Omental fat pad (tissue), 4 donors: Measurements from ENCODE around the gene RPN2. TPM values are rescaled to one million over a fixed set of nuclear protein-coding genes. Genes with fewer than 3 reads are reported as not detected.

ENCODE experiments used
- ATAC-seq: fragments of 150-250 bp; one replicate; pipeline ENCODE4 v1.9.1; 2016; ENCODE audit warnings: mild to moderate bottlenecking, moderate library complexity; ENCODE audit not compliant: low FRiP score
- DNase-seq: peaks from one replicate; pipeline ENCODE4 v3.0.0-alpha.2; 2019; ENCODE audit warnings: low spot score
- total RNA-seq, 4 donors: library from RNA; depleted of rRNA; stranded (reverse); fragments of >200 nt; gene quantifications; one replicate each; pipeline ENCODE4 v1.1.0, GENCODE V29; 2016
- TF ChIP-seq, protein P1 (sequence below), 3 donors: fragments of 450-650 bp; IDR thresholded peaks; one replicate each; pipeline ENCODE4 v1.5.1; 2016 to 2017; ENCODE audit warnings: antibody characterized with exemption in 3 of 3, mild to moderate bottlenecking in 3 of 3, moderate library complexity in 2 of 3

Gene RPN2
- total RNA-seq, 4 donors from 2014 or later = 105 to 168 (median 156) TPM

DNA sequence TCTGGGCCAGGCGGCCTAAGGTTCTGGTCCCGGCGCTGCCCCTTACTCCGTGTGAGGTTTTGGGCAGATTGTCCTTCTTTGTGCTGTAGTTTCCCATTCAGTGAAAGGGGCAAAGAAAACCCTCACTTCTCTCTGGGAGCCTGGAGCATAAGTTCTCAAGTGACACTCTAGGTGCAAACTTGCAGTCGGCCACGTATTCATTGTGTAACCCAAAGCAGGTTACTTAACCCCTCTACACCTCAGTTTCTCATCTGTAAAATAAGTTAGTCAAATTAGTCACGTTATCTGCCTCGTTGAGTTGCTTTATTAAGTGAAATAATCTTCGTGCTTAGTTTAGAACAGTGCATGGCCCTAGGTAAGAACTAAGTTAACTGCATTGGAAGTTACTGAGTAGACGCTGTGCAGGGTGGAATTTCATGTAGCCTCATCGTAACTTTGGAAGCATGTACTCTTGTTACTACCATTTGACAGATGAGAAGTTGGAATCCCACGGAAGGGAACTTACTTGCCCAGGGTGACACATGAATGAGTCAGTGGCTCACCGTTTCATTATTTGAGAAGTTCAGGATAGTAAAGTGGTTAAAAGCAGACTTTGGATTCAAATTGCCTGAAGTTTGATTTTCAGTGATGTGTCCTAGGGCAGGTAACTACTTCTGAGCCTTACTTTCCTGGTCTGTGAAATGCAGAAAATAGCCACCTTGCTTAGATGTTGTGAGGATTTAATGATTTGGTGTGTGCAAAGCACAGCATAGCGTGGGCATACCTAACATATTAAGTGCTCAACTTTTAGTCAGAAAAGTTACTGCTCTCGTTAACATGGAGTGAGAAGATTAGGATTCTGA lies 774 bp downstream of the RPN2 start:
- DNase-seq (no peak), ATAC-seq (peak; percentile 19)
- TF ChIP-seq, protein P1, sequence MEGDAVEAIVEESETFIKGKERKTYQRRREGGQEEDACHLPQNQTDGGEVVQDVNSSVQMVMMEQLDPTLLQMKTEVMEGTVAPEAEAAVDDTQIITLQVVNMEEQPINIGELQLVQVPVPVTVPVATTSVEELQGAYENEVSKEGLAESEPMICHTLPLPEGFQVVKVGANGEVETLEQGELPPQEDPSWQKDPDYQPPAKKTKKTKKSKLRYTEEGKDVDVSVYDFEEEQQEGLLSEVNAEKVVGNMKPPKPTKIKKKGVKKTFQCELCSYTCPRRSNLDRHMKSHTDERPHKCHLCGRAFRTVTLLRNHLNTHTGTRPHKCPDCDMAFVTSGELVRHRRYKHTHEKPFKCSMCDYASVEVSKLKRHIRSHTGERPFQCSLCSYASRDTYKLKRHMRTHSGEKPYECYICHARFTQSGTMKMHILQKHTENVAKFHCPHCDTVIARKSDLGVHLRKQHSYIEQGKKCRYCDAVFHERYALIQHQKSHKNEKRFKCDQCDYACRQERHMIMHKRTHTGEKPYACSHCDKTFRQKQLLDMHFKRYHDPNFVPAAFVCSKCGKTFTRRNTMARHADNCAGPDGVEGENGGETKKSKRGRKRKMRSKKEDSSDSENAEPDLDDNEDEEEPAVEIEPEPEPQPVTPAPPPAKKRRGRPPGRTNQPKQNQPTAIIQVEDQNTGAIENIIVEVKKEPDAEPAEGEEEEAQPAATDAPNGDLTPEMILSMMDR (IDR thresholded peaks at IDR 0.05) = no peak

DNA sequence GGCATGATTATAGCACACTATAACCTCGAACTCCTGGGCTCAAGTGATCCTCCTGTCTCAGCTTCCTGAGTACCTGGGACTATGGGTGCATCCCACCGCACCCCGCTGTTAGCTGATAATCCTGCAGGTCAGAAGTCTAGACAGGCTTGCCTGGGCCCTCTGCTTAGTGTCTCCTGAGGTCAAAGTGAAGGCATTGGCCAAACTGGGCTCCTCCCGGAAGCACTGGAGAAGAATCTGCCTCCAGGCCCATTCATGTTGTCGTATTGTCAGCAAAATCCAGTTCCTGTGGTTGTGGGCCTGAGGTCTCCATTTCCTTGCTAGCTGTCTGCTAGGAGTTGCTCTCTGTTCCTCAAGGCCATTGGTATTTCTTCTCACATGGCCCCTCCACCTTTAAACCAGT lies 6.6 kb downstream of the RPN2 start:
- DNase-seq = no peak
- TF ChIP-seq, protein P1 (IDR thresholded peaks at IDR 0.05) = no peak
- ATAC-seq = no peak

DNA sequence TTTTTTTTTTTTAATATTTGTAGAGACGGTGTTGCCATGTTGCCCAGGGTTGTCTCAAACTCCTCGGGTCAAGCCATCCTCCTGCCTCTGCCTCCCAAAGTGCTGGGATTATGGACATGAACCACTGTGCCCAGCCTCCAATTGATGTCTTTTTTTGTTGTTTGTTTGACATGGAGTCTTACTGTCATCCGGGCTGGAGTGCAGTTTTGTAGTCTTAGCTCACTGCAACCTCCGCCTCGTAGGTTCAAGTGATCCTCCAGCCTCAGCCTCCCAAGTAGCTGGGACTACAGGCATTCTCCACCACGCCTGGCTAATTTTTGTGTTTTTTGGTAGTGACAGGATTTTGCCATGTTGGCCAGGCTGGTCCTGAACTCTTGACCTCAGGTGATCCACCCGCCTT lies 9.7 kb downstream of the RPN2 start:
- TF ChIP-seq, protein P1 (IDR thresholded peaks at IDR 0.05) = no peak
- ATAC-seq (no peak), DNase-seq (no peak)

DNA sequence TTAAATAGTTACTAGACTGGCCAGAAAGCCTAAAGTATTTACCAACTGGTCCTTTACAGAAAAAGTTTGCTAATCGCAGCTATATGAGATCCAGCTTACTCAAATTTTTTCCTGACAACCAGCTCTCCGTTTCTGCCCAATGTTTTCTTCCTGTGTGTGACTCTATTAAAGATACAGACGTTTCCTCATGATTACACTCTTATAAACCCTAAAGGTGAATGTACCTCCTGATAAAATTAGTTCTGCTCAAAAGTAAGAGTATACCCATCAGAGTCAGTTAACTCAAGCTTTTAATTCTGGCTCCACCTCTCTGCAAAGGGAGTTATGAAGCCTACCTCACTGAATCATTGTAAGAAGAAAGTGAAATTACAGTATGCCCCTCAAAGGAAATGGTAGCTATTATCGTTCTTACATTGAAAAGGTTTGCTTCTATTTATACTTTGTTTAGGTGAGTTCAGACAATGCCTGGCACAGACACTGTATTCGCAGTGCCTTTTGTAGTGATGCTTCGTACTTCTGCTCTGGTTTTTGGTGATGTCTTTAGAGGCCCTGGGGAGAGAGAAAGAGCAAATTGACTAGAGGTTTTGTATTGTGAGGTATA lies 10.4 kb downstream of the RPN2 start:
- DNase-seq (no peak), ATAC-seq (no peak)
- TF ChIP-seq, protein P1 (IDR thresholded peaks at IDR 0.05) = no peak

DNA sequence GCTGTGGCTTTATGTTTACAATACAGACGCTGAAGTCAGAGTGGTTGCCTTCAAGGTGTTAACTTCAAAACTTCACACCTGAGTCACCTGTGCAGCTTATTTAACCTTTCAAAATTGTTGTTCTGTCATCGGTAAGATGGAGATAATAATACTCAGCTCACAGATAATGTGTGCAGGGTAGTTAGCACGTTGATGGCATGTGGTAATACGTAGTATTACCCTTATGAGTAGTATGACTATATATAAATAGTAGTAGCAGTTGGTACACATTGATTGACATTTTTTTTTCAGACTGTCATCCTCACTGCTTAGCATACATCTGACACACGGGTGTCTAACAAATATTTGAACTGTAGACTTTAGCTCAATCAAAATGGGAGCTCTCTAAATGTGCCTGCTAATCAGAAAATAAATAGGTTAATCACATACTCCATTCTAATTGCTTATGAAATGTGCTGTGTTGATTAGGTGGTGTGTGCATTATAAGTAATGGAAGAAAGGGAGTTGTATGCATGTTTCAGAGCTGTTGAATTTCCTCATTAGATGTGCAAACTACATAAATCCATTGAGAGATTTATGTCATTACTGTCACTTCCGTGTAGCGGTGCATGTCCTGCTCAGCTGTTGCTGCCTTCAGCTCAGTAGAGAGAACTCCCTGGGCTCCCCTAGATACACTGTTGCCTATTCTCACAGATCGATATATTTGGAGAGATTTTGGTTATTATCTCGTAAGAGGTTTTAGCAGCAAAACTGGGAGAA lies 11.4 kb downstream of the RPN2 start:
- TF ChIP-seq, protein P1 (IDR thresholded peaks at IDR 0.05) = no peak
- DNase-seq (no peak), ATAC-seq (no peak)

DNA sequence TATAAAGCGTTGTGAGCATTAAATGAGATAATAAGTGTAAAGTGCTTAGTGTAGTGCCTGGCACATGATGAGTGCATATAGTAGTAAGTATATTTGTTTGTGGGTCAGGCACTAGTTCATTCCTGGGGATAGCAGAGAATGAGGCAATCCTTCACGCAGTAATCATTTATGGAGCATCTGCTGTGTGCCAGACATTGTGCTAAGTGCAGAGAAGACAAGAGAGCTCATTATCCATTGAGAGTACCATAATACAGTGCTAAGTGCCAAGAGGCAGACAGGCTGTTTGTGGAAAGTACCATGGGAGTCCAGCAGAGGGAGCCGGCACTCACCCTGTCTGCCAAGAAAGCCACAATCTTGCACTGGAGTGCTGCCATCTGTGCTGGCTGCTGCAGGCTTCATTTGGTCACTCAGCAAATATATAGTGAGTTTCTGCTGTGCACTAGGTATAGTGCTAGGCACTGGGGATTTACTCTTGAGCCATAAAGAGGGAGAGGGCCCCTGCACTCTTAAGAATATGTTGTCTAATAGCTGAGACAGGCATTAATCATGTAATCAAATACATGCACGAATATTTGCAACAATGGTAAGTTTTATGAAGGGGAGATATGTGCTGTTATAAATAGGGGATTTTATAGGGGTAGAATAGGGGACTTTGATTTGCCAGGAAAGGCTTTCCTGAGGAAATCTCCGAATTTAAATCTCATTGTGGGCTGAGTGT lies 13.2 kb downstream of the RPN2 start:
- DNase-seq = peak; percentile 74
- ATAC-seq = peak; percentile 65
- TF ChIP-seq, protein P1 (IDR thresholded peaks at IDR 0.05) = peak in 1 of 3 donors; percentile 69
